ENCODE results near the gene MAF. TPM values are rescaled to one million over a fixed set of nuclear protein-coding genes. Genes with fewer than 3 reads are reported as not detected.
A peak's percentile ranks its signal among the peaks of the same experiment; 100 is the strongest.

The MAF gene
- total RNA-seq, 1 experiment from 2014 or later, result not detected

- POLR2A ChIA-PET (ENCODE audit: unreplicated experiment), result no interaction called here
- Histone ChIP-seq H3K9me2 (ENCODE audit: insufficient read depth) (no peaks in the 10 kb centered on the region), H3K27me3 (ENCODE audit: insufficient read depth, low read depth) (peaks cover 16% of the 10 kb centered on the region; the same call in 1 of the 2 replicates), H3F3A (ENCODE audit: insufficient read depth, low read depth) (no peaks in the 10 kb centered on the region), H3K4me2 (no peak overlapping the region), H2AFZ (no peak overlapping the region), H3K79me2 (ENCODE audit: low read depth) (no peaks in the 10 kb centered on the region), H3K27ac (no peak overlapping the region), H3K4me1 (replicated peaks; ENCODE audit: insufficient read depth) (no peaks in the 10 kb centered on the region), H3K36me3 (ENCODE audit: low read depth) (no peaks in the 10 kb centered on the region), H4K20me1 (ENCODE audit: insufficient read depth) (no peaks in the 10 kb centered on the region), H3K4me3 (no peak overlapping the region), H3K9me3 (ENCODE audit: insufficient read depth, low read depth) (no peaks in the 10 kb centered on the region)
- CTCF ChIA-PET, result no interaction called here
- DNase-seq, result no peak
- no TSS peak for BruUV-seq (replicated peaks)
- intact Hi-C loops (cut with micrococcal nuclease; ENCODE audit: unreplicated experiment), result no loop called here
- no peak for TF ChIP-seq EZH2 (IDR thresholded peaks at IDR 0.05; ENCODE audit: low read depth)
- TF ChIP-seq CTCF (conservative IDR thresholded peaks at IDR 0.05), result no peak
Measured at GRCh38 chr16:79628988-79629387, 28.5 kb upstream of the MAF start.

GRCh38 chr16:79628501-79628975 is 28.0 kb upstream of the MAF start:
- Histone ChIP-seq H3K4me2 (no peak overlapping the region), H3K79me2 (ENCODE audit: low read depth) (no peaks in the 10 kb centered on the region), H3K9me2 (ENCODE audit: insufficient read depth) (no peaks in the 10 kb centered on the region), H3K27me3 (ENCODE audit: insufficient read depth, low read depth) (peaks cover 15% of the 10 kb centered on the region; the same call in 1 of the 2 replicates), H3K4me3 (no peak overlapping the region), H3K4me1 (replicated peaks; ENCODE audit: insufficient read depth) (no peaks in the 10 kb centered on the region), H3K9me3 (ENCODE audit: insufficient read depth, low read depth) (no peaks in the 10 kb centered on the region), H4K20me1 (ENCODE audit: insufficient read depth) (no peaks in the 10 kb centered on the region), H2AFZ (no peak overlapping the region), H3K27ac (no peak overlapping the region), H3K36me3 (ENCODE audit: low read depth) (no peaks in the 10 kb centered on the region), H3F3A (ENCODE audit: insufficient read depth, low read depth) (no peaks in the 10 kb centered on the region)
- TF ChIP-seq EZH2 (IDR thresholded peaks at IDR 0.05; ENCODE audit: low read depth), result no peak
- TF ChIP-seq CTCF (conservative IDR thresholded peaks at IDR 0.05), result no peak
- ChIA-PET CTCF (no interaction called here), POLR2A (ENCODE audit: unreplicated experiment) (no interaction called here)
- intact Hi-C loops (cut with micrococcal nuclease; ENCODE audit: unreplicated experiment), result no loop called here
- DNase-seq, result peak in 1 of 2 experiments; percentile 39
- no TSS peak for BruUV-seq (replicated peaks)

- Histone ChIP-seq H3K36me3 (ENCODE audit: low read depth) (no peaks in the 10 kb centered on the region), H3K27me3 (ENCODE audit: insufficient read depth, low read depth) (peaks cover 29% of the 10 kb centered on the region), H3K4me3 (no peak overlapping the region), H3K9me3 (ENCODE audit: insufficient read depth, low read depth) (no peaks in the 10 kb centered on the region), H3K4me2 (no peak overlapping the region), H2AFZ (no peak overlapping the region), H3K79me2 (ENCODE audit: low read depth) (no peaks in the 10 kb centered on the region), H3K9me2 (ENCODE audit: insufficient read depth) (no peaks in the 10 kb centered on the region), H3K4me1 (replicated peaks; ENCODE audit: insufficient read depth) (no peaks in the 10 kb centered on the region), H3K27ac (no peak overlapping the region), H3F3A (ENCODE audit: insufficient read depth, low read depth) (no peaks in the 10 kb centered on the region), H4K20me1 (ENCODE audit: insufficient read depth) (no peaks in the 10 kb centered on the region)
- TF ChIP-seq EZH2 (IDR thresholded peaks at IDR 0.05; ENCODE audit: low read depth) (no peak), CTCF (conservative IDR thresholded peaks at IDR 0.05) (no peak)
- CTCF ChIA-PET, result no interaction called here
- POLR2A ChIA-PET (ENCODE audit: unreplicated experiment), result no interaction called here
- BruUV-seq (replicated peaks), result no TSS peak
- intact Hi-C loops (cut with micrococcal nuclease; ENCODE audit: unreplicated experiment), result no loop called here
- no peak for DNase-seq
Measured at GRCh38 chr16:79627092-79627491, 26.6 kb upstream of the MAF start.
